Lung (tissue), 12 donors: ENCODE results near the gene TTBK2. TPM values are rescaled to one million over a fixed set of nuclear protein-coding genes. Genes with fewer than 3 reads are reported as not detected.
"Not testable (repeated sequence)": the region's sequence is repeated elsewhere in the genome, so short reads cannot be mapped to it uniquely, and the experiment has no call there.

ENCODE experiments used
- ATAC-seq: fragments of 200-7000 bp; cut with Tn5 transposase; one replicate; pipeline ENCODE4 v1.9.1; 2020; ENCODE audit warnings: moderate number of reproducible peaks; ENCODE audit not compliant: insufficient read depth, low FRiP score
- DNase-seq, 3 donors: peaks; one replicate each; pipeline ENCODE4 v3.0.0-alpha.2; 2013 to 2017
- H3K27ac ChIP-seq, 2 donors: one replicate each; pipeline ENCODE4 v1.5.1; 2013; ENCODE audit warnings: mild to moderate bottlenecking in 2 of 2, moderate library complexity in 2 of 2, control low read depth in 1 of 2, inconsistent platforms in 1 of 2, low read depth in 1 of 2, low read length in 1 of 2
- H3K27me3 ChIP-seq, 3 donors: one replicate each; pipeline ENCODE4 v1.5.1; 2013; ENCODE audit warnings: low read length in 2 of 3; ENCODE audit not compliant: control insufficient read depth in 3 of 3, insufficient read depth in 3 of 3
- H3K36me3 ChIP-seq, 4 donors: one replicate each; pipeline ENCODE4 v1.5.1; 2013; ENCODE audit warnings: low read length in 4 of 4, mild to moderate bottlenecking in 1 of 4, moderate library complexity in 1 of 4; ENCODE audit not compliant: control insufficient read depth in 4 of 4, insufficient read depth in 4 of 4
- H3K4me1 ChIP-seq, 5 donors: one replicate each; pipeline ENCODE4 v1.5.1; 2013; ENCODE audit warnings: low read length in 5 of 5, mild to moderate bottlenecking in 2 of 5, moderate library complexity in 1 of 5; ENCODE audit not compliant: control insufficient read depth in 5 of 5, insufficient read depth in 5 of 5
- H3K4me3 ChIP-seq: one replicate; pipeline ENCODE4 v1.5.1; 2013; ENCODE audit warnings: mild to moderate bottlenecking, control low read depth, moderate library complexity
- H3K9ac ChIP-seq, 2 donors: one replicate each; pipeline ENCODE4 v1.5.1; 2013; ENCODE audit warnings: low read length in 2 of 2, control low read depth in 1 of 2; ENCODE audit not compliant: insufficient read depth in 1 of 2
- H3K9me3 ChIP-seq, 4 donors: one replicate each; pipeline ENCODE4 v1.5.1; 2013; ENCODE audit warnings: low read length in 3 of 4, mild to moderate bottlenecking in 1 of 4, moderate library complexity in 1 of 4; ENCODE audit not compliant: control insufficient read depth in 4 of 4, insufficient read depth in 3 of 4
- CTCF ChIP-seq: IDR thresholded peaks from 2 replicates; pipeline ENCODE4 v1.5.1; 2012; ENCODE audit warnings: mild to moderate bottlenecking; ENCODE audit errors: control extremely low read depth, extremely low read depth
- WGBS, 2 donors: extraction: QIAGEN DNeasy Blood & Tissue Kit; methylation state at CpG; one replicate each; pipeline ENCODE4 v1.1.7; 2013; 5-methylcytosine and 5-hydroxymethylcytosine counted together
- polyA plus RNA-seq, 2 donors: library from polyadenylated mRNA; stranded (reverse); fragments of 200-250 nt; gene quantifications; one replicate each; pipeline ENCODE4 v1.2.1, GENCODE V29; 2013
- total RNA-seq, 2 donors: library from RNA; depleted of rRNA in 1 of 2; stranded (reverse); fragments of >200 nt in 1 of 2; gene quantifications; one replicate each; pipeline ENCODE4 v1.2.1, GENCODE V29; 2014 to 2021
- donor health status: control.
- donor health status: control.
- donor health status: Bipolar disorder and iron deficiency.
- donor health status: healthy.
- donor health status: DM: yes; HTN: yes; CAD: no.

Gene TTBK2
- total and polyA plus RNA-seq, 4 donors: 2.5 to 27.5 (median 9.5) TPM

- H3K9me3 ChIP-seq: no peaks in the 10 kb centered on the region
- DNase-seq: no peak
- no peak overlapping the region for H3K4me3 ChIP-seq
- no peak overlapping the region for H3K9ac ChIP-seq
- TF ChIP-seq CTCF: no peak
- WGBS, 2 donors: 93 to 97% methylated on average over 4 of the region's 4 CpGs
- H3K4me1 ChIP-seq: no peaks in the 10 kb centered on the region
- H3K36me3 ChIP-seq: peaks cover 7 to 10% (median 9%) of the 10 kb centered on the region in 4 donors
- H3K27me3 ChIP-seq: no peaks in the 10 kb centered on the region
- no peak overlapping the region for H3K27ac ChIP-seq
- no peak for ATAC-seq
These were observed 137.9 kb downstream of the TTBK2 start for GRCh38 chr15:42782716-42783115.

GRCh38 chr15:42775416-42775815 lies 145.2 kb downstream of the TTBK2 start:
- no peak for ATAC-seq
- WGBS, 2 donors: 87 to 91% methylated on average over 2 of the region's 2 CpGs
- TF ChIP-seq CTCF: no peak
- Histone ChIP-seq H3K9me3 (peaks cover 0 to 2% (median 0%) of the 10 kb centered on the region in 4 donors), H3K27me3 (no peaks in the 10 kb centered on the region), H3K36me3 (peaks cover 4 to 7% (median 7%) of the 10 kb centered on the region in 4 donors), H3K9ac (no peak overlapping the region), H3K4me1 (peaks cover 0 to 6% (median 3%) of the 10 kb centered on the region in 5 donors), H3K27ac (no peak overlapping the region), H3K4me3 (no peak overlapping the region)
- no peak for DNase-seq

GRCh38 chr15:42772901-42773300 lies 147.7 kb downstream of the TTBK2 start:
- Histone ChIP-seq H3K4me1 (peaks cover 0 to 6% (median 3%) of the 10 kb centered on the region in 5 donors), H3K4me3 (no peak overlapping the region), H3K36me3 (peaks cover 4 to 7% (median 7%) of the 10 kb centered on the region in 4 donors), H3K9me3 (peaks cover 0 to 2% (median 0%) of the 10 kb centered on the region in 4 donors), H3K27ac (no peak overlapping the region), H3K27me3 (no peaks in the 10 kb centered on the region), H3K9ac (no peak overlapping the region)
- no peak for TF ChIP-seq CTCF
- DNase-seq (no peak), ATAC-seq (no peak)
- 96 to 99% methylated on average over 2 of the region's 2 CpGs for WGBS, 2 donors

DNA sequence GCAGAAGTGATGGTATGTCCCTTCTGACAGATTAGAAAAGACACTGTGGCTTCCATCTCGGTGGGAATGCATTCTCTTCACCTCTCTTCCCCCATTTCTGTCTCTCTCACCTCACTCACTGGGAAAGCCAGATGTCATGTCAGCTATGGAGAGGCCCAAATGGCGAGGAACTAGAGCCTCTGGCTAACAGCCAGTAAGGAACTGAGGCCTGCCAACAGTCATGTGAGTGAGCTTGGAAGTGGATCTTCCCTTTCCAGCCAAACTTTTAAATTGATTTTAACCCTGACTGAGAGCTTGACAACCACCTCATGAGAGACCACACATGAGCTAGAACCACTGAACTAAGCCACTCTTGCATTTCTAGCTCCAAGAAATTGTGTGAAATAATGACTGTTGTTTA lies 148.4 kb downstream of the TTBK2 start:
- Histone ChIP-seq H3K36me3 (peaks cover 4 to 7% (median 7%) of the 10 kb centered on the region in 4 donors), H3K4me1 (peaks cover 0 to 6% (median 3%) of the 10 kb centered on the region in 5 donors), H3K9me3 (peaks cover 0 to 2% (median 0%) of the 10 kb centered on the region in 4 donors), H3K4me3 (no peak overlapping the region), H3K9ac (no peak overlapping the region), H3K27me3 (no peaks in the 10 kb centered on the region), H3K27ac (peak overlapping the region in 1 of 2 donors; percentile 28)
- no peak for ATAC-seq
- 50 to 71% methylated on average over 2 of the region's 2 CpGs for WGBS, 2 donors
- TF ChIP-seq CTCF: no peak
- DNase-seq: peak; percentile 57 to 78 (median 61)

GRCh38 chr15:42766109-42766508 lies 154.5 kb downstream of the TTBK2 start:
- DNase-seq, H3K27me3 ChIP-seq, H3K9ac ChIP-seq, H3K9me3 ChIP-seq, H3K27ac ChIP-seq, H3K4me3 ChIP-seq, ATAC-seq, H3K36me3 ChIP-seq, H3K4me1 ChIP-seq: not testable (repeated sequence)
- 97 to 99% methylated on average over 4 of the region's 4 CpGs for WGBS, 2 donors
